CD14-positive monocyte (primary cell): ENCODE results near the gene GGA1. TPM values are rescaled to one million over a fixed set of nuclear protein-coding genes. Genes with fewer than 3 reads are reported as not detected.
A peak's percentile ranks its signal among the peaks of the same experiment; 100 is the strongest.

Experiments used
- DNase-seq, 3 donors: peaks; one replicate each; pipeline ENCODE4 v3.0.0-alpha.2; 2011 to 2022
- H2AFZ ChIP-seq: 2 replicates; pipeline ENCODE4 v1.6.0; 2012; ENCODE audit warnings: mild to moderate bottlenecking, low read depth, low read length, inconsistent platforms; ENCODE audit not compliant: insufficient read depth, poor library complexity, severe bottlenecking
- H3K27ac ChIP-seq, 2 donors: 1 replicate in 1 of 2; 2 replicates in 1 of 2; pipeline ENCODE4 v1.5.1; 2012 to 2013; ENCODE audit warnings: low read length in 2 of 2, control low read depth in 1 of 2, inconsistent platforms in 1 of 2, low read depth in 1 of 2, mild to moderate bottlenecking in 1 of 2
- H3K27me3 ChIP-seq, 2 donors: one replicate each; pipeline versions ENCODE4 v1.6.0 to v1.6.1; 2011 to 2013; ENCODE audit warnings: low read length in 2 of 2; ENCODE audit not compliant: control insufficient read depth in 2 of 2, insufficient read depth in 2 of 2
- H3K36me3 ChIP-seq, 2 donors: replicated peaks in 1 of 2; 1 replicate in 1 of 2; 2 replicates in 1 of 2; pipeline versions ENCODE4 v1.5.1 to v1.6.1; 2012 to 2013; ENCODE audit warnings: low read length in 2 of 2, control low read depth in 1 of 2, inconsistent platforms in 1 of 2, mild to moderate bottlenecking in 1 of 2; ENCODE audit not compliant: insufficient read depth in 2 of 2, control insufficient read depth in 1 of 2
- H3K4me1 ChIP-seq, 2 donors: 1 replicate in 1 of 2; 2 replicates in 1 of 2; pipeline versions ENCODE4 v1.5.1 to v1.6.1; 2012 to 2013; ENCODE audit warnings: low read length in 2 of 2, control low read depth in 1 of 2, inconsistent platforms in 1 of 2, mild to moderate bottlenecking in 1 of 2, moderate library complexity in 1 of 2; ENCODE audit not compliant: insufficient read depth in 2 of 2, control insufficient read depth in 1 of 2
- H3K4me2 ChIP-seq: replicated peaks from 2 replicates; pipeline ENCODE3; 2012; ENCODE audit warnings: low read length, moderate library complexity, mild to moderate bottlenecking; ENCODE audit not compliant: poor library complexity, severe bottlenecking; ENCODE audit errors: extremely low read depth
- H3K4me3 ChIP-seq, 3 experiments: fragments of 200-600 bp in 1 of 3; sonication (generic) in 1 of 3; replicated peaks in 1 of 3; 1 replicate in 2 of 3; 2 replicates in 1 of 3; pipeline ENCODE4 v1.5.1; 2011 to 2013; ENCODE audit warnings: low read length in 3 of 3, mild to moderate bottlenecking in 3 of 3, control low read depth in 2 of 3, low read depth in 2 of 3, inconsistent platforms in 1 of 3, moderate library complexity in 1 of 3
- H3K79me2 ChIP-seq: 2 replicates; pipeline ENCODE4 v1.6.0; 2012; ENCODE audit warnings: mild to moderate bottlenecking, control low read depth, inconsistent platforms, low read length, moderate library complexity; ENCODE audit not compliant: insufficient read depth
- H3K9ac ChIP-seq: 2 replicates; pipeline ENCODE4 v1.6.0; 2017; ENCODE audit warnings: low read length, mild to moderate bottlenecking; ENCODE audit not compliant: insufficient read depth, poor library complexity, severe bottlenecking
- H3K9me3 ChIP-seq, 2 donors: replicated peaks in 1 of 2; 1 replicate in 1 of 2; 2 replicates in 1 of 2; pipeline versions ENCODE4 v1.5.1 to v1.6.1; 2012 to 2013; ENCODE audit warnings: low read length in 2 of 2, control low read depth in 1 of 2; ENCODE audit not compliant: control insufficient read depth in 1 of 2, insufficient read depth in 1 of 2
- H4K20me1 ChIP-seq: 2 replicates; pipeline ENCODE4 v1.6.0; 2012; ENCODE audit warnings: mild to moderate bottlenecking, low read length, control low read depth, moderate library complexity; ENCODE audit not compliant: insufficient read depth
- H3K27ac Mint-ChIP-seq, 7 donors: one replicate each; pipeline ENCODE4 v1.8.0; 2020; ENCODE audit warnings: mild to moderate bottlenecking in 7 of 7, mixed read lengths in 7 of 7, moderate library complexity in 6 of 7, inconsistent platforms in 2 of 7
- H3K27me3 Mint-ChIP-seq, 3 donors: one replicate each; pipeline ENCODE4 v1.8.0; 2021 to 2022; ENCODE audit warnings: low read depth in 3 of 3, mild to moderate bottlenecking in 3 of 3, mixed read lengths in 3 of 3, moderate library complexity in 3 of 3, inconsistent platforms in 1 of 3
- H3K36me3 Mint-ChIP-seq, 2 donors: one replicate each; pipeline ENCODE4 v1.8.0; 2020; ENCODE audit warnings: mixed read lengths in 2 of 2, inconsistent platforms in 1 of 2, mild to moderate bottlenecking in 1 of 2
- H3K4me1 Mint-ChIP-seq: one replicate; pipeline ENCODE4 v1.8.0; 2020; ENCODE audit warnings: mild to moderate bottlenecking, mixed read lengths
- H3K4me3 Mint-ChIP-seq, 2 donors: one replicate each; pipeline ENCODE4 v1.8.0; 2020; ENCODE audit warnings: mild to moderate bottlenecking in 2 of 2, mixed read lengths in 2 of 2, moderate library complexity in 1 of 2
- H3K9me3 Mint-ChIP-seq, 7 donors: one replicate each; pipeline ENCODE4 v1.8.0; 2020 to 2022; ENCODE audit warnings: mixed read lengths in 7 of 7, mild to moderate bottlenecking in 6 of 7, moderate library complexity in 6 of 7, inconsistent platforms in 2 of 7
- WGBS: methylation state at CpG from one replicate; pipeline ENCODE4 v1.1.5; 2013; ENCODE audit warnings: missing lambda C conversion rate; ENCODE audit not compliant: insufficient coverage; 5-methylcytosine and 5-hydroxymethylcytosine counted together
- intact Hi-C, 2 donors: fragments of 100-400 bp; cut with micrococcal nuclease; formaldehyde crosslinking; loops; one replicate each; pipeline versions ENCODE4 v1.15.0 to v1.15.1; 2023
- polyA plus RNA-seq, 3 donors: library from polyadenylated mRNA; depleted of rRNA in 1 of 3; unstranded in 2 of 3; stranded (reverse) in 1 of 3; fragments of 300-500 nt in 2 of 3; fragments of >200 nt in 1 of 3; fragmentation: Illumina TruSeq in 2 of 3; gene quantifications; 1 replicate in 2 of 3; 2 replicates in 1 of 3; pipeline ENCODE4 v1.2.3, GENCODE V29; 2012 to 2021
- TF ChIP-seq, protein P1 (sequence below): fragments of 200-600 bp; IDR thresholded peaks from one replicate; pipeline ENCODE4 v1.8.0; 2022; ENCODE audit warnings: antibody characterized with exemption, mild to moderate bottlenecking

Gene GGA1
- polyA plus RNA-seq, 3 donors = 19.8 to 91.0 (median 24.8) TPM

DNA sequence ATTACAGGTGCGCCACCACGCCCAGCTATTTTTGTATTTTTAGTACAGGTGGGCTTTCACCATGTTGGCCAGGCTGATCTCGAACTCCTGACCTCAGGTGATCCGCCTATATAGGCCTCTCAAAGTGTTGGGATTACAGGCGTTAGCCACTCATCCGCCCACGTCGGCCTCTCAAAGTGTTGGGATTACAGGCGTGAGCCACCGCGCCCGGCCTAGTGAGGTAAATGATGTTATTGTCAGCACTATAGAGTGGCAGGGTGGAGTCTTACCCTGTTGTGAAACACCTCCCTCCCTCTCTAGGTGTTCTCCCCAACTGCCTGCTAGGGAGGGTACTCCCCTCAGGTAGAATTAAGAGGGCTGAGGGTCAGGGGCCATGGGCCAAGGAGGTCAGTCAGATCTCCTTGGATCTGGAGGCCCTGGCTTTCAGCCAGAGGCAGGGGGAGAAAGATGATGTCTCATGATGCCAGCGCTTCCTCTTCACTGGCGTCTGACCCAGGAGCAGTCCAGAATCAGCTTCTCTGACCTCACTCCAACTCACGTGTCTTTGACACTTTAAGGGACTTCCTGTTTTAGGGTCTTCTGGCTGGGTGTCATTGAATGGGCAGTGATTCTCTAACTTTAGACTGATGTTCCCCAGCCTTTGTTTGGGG is 2.0 kb downstream of the GGA1 start:
- peaks cover 42 to 45% of the 10 kb centered on the region in 2 donors for H3K4me1 ChIP-seq
- peaks cover 3% of the 10 kb centered on the region for H4K20me1 ChIP-seq
- H3K9me3 ChIP-seq = no peaks in the 10 kb centered on the region
- TF ChIP-seq, protein P1, sequence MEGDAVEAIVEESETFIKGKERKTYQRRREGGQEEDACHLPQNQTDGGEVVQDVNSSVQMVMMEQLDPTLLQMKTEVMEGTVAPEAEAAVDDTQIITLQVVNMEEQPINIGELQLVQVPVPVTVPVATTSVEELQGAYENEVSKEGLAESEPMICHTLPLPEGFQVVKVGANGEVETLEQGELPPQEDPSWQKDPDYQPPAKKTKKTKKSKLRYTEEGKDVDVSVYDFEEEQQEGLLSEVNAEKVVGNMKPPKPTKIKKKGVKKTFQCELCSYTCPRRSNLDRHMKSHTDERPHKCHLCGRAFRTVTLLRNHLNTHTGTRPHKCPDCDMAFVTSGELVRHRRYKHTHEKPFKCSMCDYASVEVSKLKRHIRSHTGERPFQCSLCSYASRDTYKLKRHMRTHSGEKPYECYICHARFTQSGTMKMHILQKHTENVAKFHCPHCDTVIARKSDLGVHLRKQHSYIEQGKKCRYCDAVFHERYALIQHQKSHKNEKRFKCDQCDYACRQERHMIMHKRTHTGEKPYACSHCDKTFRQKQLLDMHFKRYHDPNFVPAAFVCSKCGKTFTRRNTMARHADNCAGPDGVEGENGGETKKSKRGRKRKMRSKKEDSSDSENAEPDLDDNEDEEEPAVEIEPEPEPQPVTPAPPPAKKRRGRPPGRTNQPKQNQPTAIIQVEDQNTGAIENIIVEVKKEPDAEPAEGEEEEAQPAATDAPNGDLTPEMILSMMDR = no peak
- peak; percentile 95 to 98 (median 97) for DNase-seq
- H3K9ac ChIP-seq = peak overlapping the region; percentile 61
- peak overlapping the region; percentile 97 for H3K4me3 Mint-ChIP-seq
- peak overlapping the region; percentile 94 to 99 (median 97) for H3K27ac Mint-ChIP-seq
- peak overlapping the region in 1 of 3 experiments; percentile 81 for H3K4me3 ChIP-seq
- H3K9me3 Mint-ChIP-seq = no peaks in the 10 kb centered on the region
- peaks cover 18 to 36% of the 10 kb centered on the region in 2 donors for H3K36me3 Mint-ChIP-seq
- H3K36me3 ChIP-seq = peaks cover 11 to 16% of the 10 kb centered on the region in 2 donors
- H3K27me3 ChIP-seq = no peaks in the 10 kb centered on the region
- WGBS = 86% methylated on average over 2 of the region's 15 CpGs
- no peak overlapping the region for H2AFZ ChIP-seq
- H3K27me3 Mint-ChIP-seq = peaks cover under 1 to 11% (median 3%) of the 10 kb centered on the region in 3 donors
- peaks cover 45% of the 10 kb centered on the region for H3K4me1 Mint-ChIP-seq
- peaks cover 39% of the 10 kb centered on the region for H3K79me2 ChIP-seq
- peak overlapping the region; percentile 76 for H3K4me2 ChIP-seq
- peak overlapping the region; percentile 91 to 93 for H3K27ac ChIP-seq
- intact Hi-C loops = no loop called here

DNA sequence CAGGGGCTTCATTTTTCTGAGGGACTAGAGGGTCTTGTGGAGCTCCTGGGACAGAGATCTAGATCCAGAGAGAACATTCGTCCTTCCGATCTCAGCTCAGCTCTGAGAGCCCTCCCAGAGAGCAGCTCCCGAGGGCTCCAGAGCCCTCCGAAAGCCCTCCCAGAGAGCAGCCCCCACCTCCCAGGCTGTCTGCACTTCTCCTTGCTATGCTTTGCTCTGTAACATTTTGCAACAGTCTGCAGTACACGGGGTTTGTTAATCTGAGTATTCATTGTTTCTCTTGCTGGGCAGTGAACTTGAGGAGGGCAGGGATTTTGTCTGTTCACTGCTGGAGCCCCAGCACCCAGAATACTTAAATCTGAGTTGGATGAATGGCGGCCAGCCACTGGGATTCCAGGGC is 2.6 kb downstream of the GGA1 start:
- Mint-ChIP-seq H3K9me3 (no peaks in the 10 kb centered on the region), H3K4me1 (peaks cover 45% of the 10 kb centered on the region), H3K36me3 (peaks cover 21 to 42% of the 10 kb centered on the region in 2 donors), H3K27me3 (peaks cover 0 to 11% (median 1%) of the 10 kb centered on the region in 3 donors), H3K4me3 (peak overlapping the region; percentile 97), H3K27ac (peak overlapping the region; percentile 94 to 99 (median 97))
- H3K79me2 ChIP-seq = peaks cover 39% of the 10 kb centered on the region
- no peak overlapping the region for H2AFZ ChIP-seq
- no peaks in the 10 kb centered on the region for H3K27me3 ChIP-seq
- H3K36me3 ChIP-seq = peaks cover 14 to 20% of the 10 kb centered on the region in 2 donors
- TF ChIP-seq, protein P1 = no peak
- 0% methylated on average over 1 of the region's 6 CpGs for WGBS
- peak overlapping the region; percentile 76 for H3K4me2 ChIP-seq
- H4K20me1 ChIP-seq = peaks cover 3% of the 10 kb centered on the region
- intact Hi-C loops = no loop called here
- H3K4me1 ChIP-seq = peaks cover 42 to 45% of the 10 kb centered on the region in 2 donors
- peak in 2 of 3 donors; percentile 42 to 52 for DNase-seq
- no peaks in the 10 kb centered on the region for H3K9me3 ChIP-seq
- no peak overlapping the region for H3K4me3 ChIP-seq
- peak overlapping the region; percentile 56 for H3K9ac ChIP-seq
- peak overlapping the region; percentile 91 to 93 for H3K27ac ChIP-seq
